ENCODE data around the gene BRINP2. TPM values are rescaled to one million over a fixed set of nuclear protein-coding genes. Genes with fewer than 3 reads are reported as not detected.

Gene BRINP2
- total RNA-seq, 1 donor = not detected

DNA sequence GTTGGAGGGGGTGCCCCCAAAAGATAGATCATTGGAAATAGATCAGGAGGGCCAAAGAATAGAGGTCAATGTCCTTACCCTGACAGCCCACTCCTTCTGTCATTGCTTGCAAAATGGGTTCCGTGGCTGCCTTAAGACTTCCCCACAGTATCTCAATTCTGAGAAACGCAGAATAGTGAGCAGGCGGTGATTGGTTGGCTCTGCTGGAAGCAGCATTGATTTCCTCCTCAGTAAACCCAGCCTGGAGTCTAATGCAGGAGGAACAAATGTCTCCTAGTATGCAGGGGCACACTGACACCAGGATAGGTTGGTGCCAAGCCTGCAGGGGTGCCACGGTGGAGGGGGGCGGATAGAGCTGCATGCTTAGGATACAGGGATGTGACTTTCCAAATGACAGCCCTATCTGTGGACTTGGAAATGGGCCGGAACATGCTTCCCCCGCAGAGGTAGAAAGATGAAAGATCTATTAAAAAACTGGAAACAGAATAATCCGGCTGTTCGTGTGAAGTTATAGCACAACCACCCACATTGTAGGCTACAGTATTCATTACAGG lies 76.9 kb downstream of the BRINP2 start:
- Histone ChIP-seq H3K36me3 (ENCODE audit: insufficient read depth, low read length) (no peaks in the 10 kb centered on the region), H4K20me1 (ENCODE audit: insufficient read depth, low read length) (no peaks in the 10 kb centered on the region), H2AFZ (ENCODE audit: low read length) (no peak overlapping the region), H3K9me3 (ENCODE audit: low read depth, low read length) (no peaks in the 10 kb centered on the region), H3K27me3 (ENCODE audit: insufficient read depth, low read length) (no peaks in the 10 kb centered on the region), H3K27ac (ENCODE audit: low read depth, low read length) (no peak overlapping the region), H3K4me2 (ENCODE audit: insufficient read depth, low read length) (no peak overlapping the region), H3K79me2 (ENCODE audit: insufficient read depth, low read length) (no peaks in the 10 kb centered on the region), H3K4me1 (ENCODE audit: insufficient read depth, low read length) (no peaks in the 10 kb centered on the region), H3K4me3 (ENCODE audit: insufficient read depth, low read length) (no peak overlapping the region)
- TF ChIP-seq, protein P1, sequence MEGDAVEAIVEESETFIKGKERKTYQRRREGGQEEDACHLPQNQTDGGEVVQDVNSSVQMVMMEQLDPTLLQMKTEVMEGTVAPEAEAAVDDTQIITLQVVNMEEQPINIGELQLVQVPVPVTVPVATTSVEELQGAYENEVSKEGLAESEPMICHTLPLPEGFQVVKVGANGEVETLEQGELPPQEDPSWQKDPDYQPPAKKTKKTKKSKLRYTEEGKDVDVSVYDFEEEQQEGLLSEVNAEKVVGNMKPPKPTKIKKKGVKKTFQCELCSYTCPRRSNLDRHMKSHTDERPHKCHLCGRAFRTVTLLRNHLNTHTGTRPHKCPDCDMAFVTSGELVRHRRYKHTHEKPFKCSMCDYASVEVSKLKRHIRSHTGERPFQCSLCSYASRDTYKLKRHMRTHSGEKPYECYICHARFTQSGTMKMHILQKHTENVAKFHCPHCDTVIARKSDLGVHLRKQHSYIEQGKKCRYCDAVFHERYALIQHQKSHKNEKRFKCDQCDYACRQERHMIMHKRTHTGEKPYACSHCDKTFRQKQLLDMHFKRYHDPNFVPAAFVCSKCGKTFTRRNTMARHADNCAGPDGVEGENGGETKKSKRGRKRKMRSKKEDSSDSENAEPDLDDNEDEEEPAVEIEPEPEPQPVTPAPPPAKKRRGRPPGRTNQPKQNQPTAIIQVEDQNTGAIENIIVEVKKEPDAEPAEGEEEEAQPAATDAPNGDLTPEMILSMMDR (IDR thresholded peaks at IDR 0.05; ENCODE audit: extremely low read depth, low read depth, low read length) = no peak
- no peak for DNase-seq (ENCODE audit: insufficient read length, low spot score, missing footprints)

DNA sequence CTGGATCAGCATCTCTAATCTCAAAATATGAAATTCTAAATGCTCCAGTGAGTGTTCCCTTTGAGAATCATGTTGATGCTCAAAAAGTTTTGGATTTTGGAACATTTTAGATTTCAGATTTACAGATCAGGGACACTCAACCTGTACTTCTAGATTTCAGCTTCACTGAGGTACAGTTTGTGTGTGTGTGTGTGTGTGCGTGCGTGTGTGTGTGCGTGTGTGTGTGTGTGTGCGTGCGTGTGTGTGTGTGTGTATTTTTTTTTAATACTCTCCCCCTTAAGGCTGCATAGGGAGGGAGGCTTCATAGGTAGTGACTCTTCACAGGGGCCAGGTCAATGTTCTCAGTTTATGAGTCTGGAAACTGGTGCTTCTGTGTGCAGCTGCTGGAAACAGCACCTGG lies 77.5 kb downstream of the BRINP2 start:
- Histone ChIP-seq H2AFZ (ENCODE audit: low read length) (no peak overlapping the region), H3K4me2 (ENCODE audit: insufficient read depth, low read length) (no peak overlapping the region), H3K9me3 (ENCODE audit: low read depth, low read length) (no peaks in the 10 kb centered on the region), H3K27ac (ENCODE audit: low read depth, low read length) (no peak overlapping the region), H3K79me2 (ENCODE audit: insufficient read depth, low read length) (no peaks in the 10 kb centered on the region), H3K4me3 (ENCODE audit: insufficient read depth, low read length) (no peak overlapping the region), H3K27me3 (ENCODE audit: insufficient read depth, low read length) (peaks cover 1% of the 10 kb centered on the region), H3K4me1 (ENCODE audit: insufficient read depth, low read length) (no peaks in the 10 kb centered on the region), H4K20me1 (ENCODE audit: insufficient read depth, low read length) (no peaks in the 10 kb centered on the region), H3K36me3 (ENCODE audit: insufficient read depth, low read length) (no peaks in the 10 kb centered on the region)
- DNase-seq (ENCODE audit: insufficient read length, low spot score, missing footprints) = no peak
- TF ChIP-seq, protein P1 (IDR thresholded peaks at IDR 0.05; ENCODE audit: extremely low read depth, low read depth, low read length) = no peak

DNA sequence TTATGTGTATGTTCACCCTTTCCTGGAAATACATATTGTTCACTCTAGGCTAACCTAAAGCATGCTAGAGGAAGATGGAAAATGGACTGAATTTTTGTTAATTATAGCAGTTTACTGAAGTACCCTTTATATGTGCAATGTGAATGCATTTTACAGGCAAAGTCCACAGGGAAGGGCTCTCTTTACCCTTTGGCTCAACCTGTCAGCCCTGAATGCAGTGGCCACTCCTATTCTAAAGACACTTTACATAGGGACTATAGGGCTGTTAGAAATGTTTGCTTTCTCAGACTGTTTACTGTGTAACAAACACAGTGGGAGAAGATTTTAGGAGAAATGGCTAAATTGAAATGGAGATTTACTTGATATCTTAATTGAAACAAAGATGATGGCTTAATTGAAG lies 78.5 kb downstream of the BRINP2 start:
- TF ChIP-seq, protein P1 (IDR thresholded peaks at IDR 0.05; ENCODE audit: extremely low read depth, low read depth, low read length) = no peak
- DNase-seq (ENCODE audit: insufficient read length, low spot score, missing footprints) = no peak

DNA sequence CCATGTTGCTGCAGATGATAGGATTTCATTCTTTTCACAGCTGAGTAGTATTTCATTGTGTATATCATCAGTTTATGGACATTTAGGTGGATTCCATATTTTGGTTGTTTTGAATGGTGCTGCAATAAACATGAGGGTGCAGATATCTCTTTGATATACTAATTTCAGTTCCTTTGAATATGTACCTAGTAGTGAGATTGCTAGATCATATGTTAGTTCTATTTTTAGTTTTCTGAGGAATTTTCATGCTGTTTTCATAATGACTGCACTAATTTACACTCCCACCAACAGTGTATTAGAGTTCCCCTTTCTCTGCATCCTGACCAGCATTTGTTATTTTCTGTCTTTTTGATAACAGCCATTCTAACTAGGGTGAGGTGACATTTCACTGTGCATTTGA lies 82.1 kb downstream of the BRINP2 start:
- Histone ChIP-seq H2AFZ (ENCODE audit: low read length) (no peak overlapping the region), H3K4me1 (ENCODE audit: insufficient read depth, low read length) (peaks cover 6% of the 10 kb centered on the region), H3K4me2 (ENCODE audit: insufficient read depth, low read length) (no peak overlapping the region), H3K79me2 (ENCODE audit: insufficient read depth, low read length) (no peaks in the 10 kb centered on the region), H3K9me3 (ENCODE audit: low read depth, low read length) (no peaks in the 10 kb centered on the region), H3K27ac (ENCODE audit: low read depth, low read length) (no peak overlapping the region), H3K27me3 (ENCODE audit: insufficient read depth, low read length) (peaks cover 8% of the 10 kb centered on the region), H3K4me3 (ENCODE audit: insufficient read depth, low read length) (no peak overlapping the region), H4K20me1 (ENCODE audit: insufficient read depth, low read length) (no peaks in the 10 kb centered on the region), H3K36me3 (ENCODE audit: insufficient read depth, low read length) (no peaks in the 10 kb centered on the region)
- TF ChIP-seq, protein P1 (IDR thresholded peaks at IDR 0.05; ENCODE audit: extremely low read depth, low read depth, low read length) = no peak
- DNase-seq (ENCODE audit: insufficient read length, low spot score, missing footprints) = no peak

More for the DNA sequence above, 78.5 kb downstream of the BRINP2 start:
- Histone ChIP-seq H3K27me3 (ENCODE audit: insufficient read depth, low read length) (peaks cover 6% of the 10 kb centered on the region), H3K4me2 (ENCODE audit: insufficient read depth, low read length) (no peak overlapping the region), H3K4me1 (ENCODE audit: insufficient read depth, low read length) (no peaks in the 10 kb centered on the region), H3K79me2 (ENCODE audit: insufficient read depth, low read length) (no peaks in the 10 kb centered on the region), H4K20me1 (ENCODE audit: insufficient read depth, low read length) (no peaks in the 10 kb centered on the region), H2AFZ (ENCODE audit: low read length) (no peak overlapping the region), H3K9me3 (ENCODE audit: low read depth, low read length) (no peaks in the 10 kb centered on the region), H3K36me3 (ENCODE audit: insufficient read depth, low read length) (no peaks in the 10 kb centered on the region), H3K27ac (ENCODE audit: low read depth, low read length) (no peak overlapping the region), H3K4me3 (ENCODE audit: insufficient read depth, low read length) (no peak overlapping the region)

Measured in osteoblast (primary cell).